Stomach (tissue), 9 donors: ENCODE measurements around the gene ESYT2. TPM values are rescaled to one million over a fixed set of nuclear protein-coding genes. Genes with fewer than 3 reads are reported as not detected.

Experiments used
- DNase-seq, 2 donors: peaks; one replicate each; pipeline versions ENCODE4 v3.0.0 to v3.0.0-alpha.2; 2013 to 2019
- H3K27ac ChIP-seq, 5 donors: fragments of 200-600 bp in 4 of 5; sonication (generic) in 4 of 5; one replicate each; pipeline ENCODE4 v1.5.1; 2013 to 2019; ENCODE audit warnings: mild to moderate bottlenecking in 1 of 5, moderate library complexity in 1 of 5
- H3K27me3 ChIP-seq, 3 donors: fragments of 200-600 bp; sonication (generic); one replicate each; pipeline ENCODE4 v1.5.1; 2017 to 2019; ENCODE audit warnings: mixed run types in 1 of 3
- H3K36me3 ChIP-seq, 4 donors: fragments of 200-600 bp; sonication (generic); 1 replicate in 3 of 4; 2 replicates in 1 of 4; pipeline ENCODE4 v1.5.1; 2016 to 2019
- H3K4me1 ChIP-seq, 4 donors: fragments of 200-600 bp; sonication (generic); one replicate each; pipeline ENCODE4 v1.5.1; 2016 to 2019
- H3K4me3 ChIP-seq, 4 donors: fragments of 200-600 bp; sonication (generic) in 3 of 4; one replicate each; pipeline ENCODE4 v1.5.1; 2016 to 2019; ENCODE audit warnings: mild to moderate bottlenecking in 1 of 4
- H3K9me3 ChIP-seq, 4 donors: fragments of 200-600 bp; sonication (generic); one replicate each; pipeline ENCODE4 v1.5.1; 2016 to 2019
- EP300 ChIP-seq: sonication (generic); formaldehyde crosslinking; IDR thresholded peaks from one replicate; pipeline ENCODE4 v1.6.1; 2017; ENCODE audit warnings: antibody characterized with exemption
- POLR2A ChIP-seq, 4 donors: fragments of 450-650 bp; IDR thresholded peaks; one replicate each; pipeline ENCODE4 v1.6.1; 2016; ENCODE audit warnings: antibody characterized with exemption in 4 of 4, control low read depth in 2 of 4, mild to moderate bottlenecking in 1 of 4, moderate library complexity in 1 of 4
- POLR2AphosphoS5 ChIP-seq, 3 donors: sonication (generic); formaldehyde crosslinking; IDR thresholded peaks; one replicate each; pipeline ENCODE4 v1.6.1; 2016; ENCODE audit warnings: antibody characterized with exemption in 3 of 3
- WGBS, 5 donors: extraction: QIAGEN DNeasy Blood & Tissue Kit in 3 of 5; methylation state at CpG; one replicate each; pipeline versions ENCODE4 v1.1.5 to v1.1.7; 2013 to 2018; 5-methylcytosine and 5-hydroxymethylcytosine counted together
- intact Hi-C: fragments of 100-400 bp; cut with DNase I; formaldehyde crosslinking; loops from one replicate; pipeline ENCODE4 v1.15.1; 2023; ENCODE audit warnings: low total_unique reads
- polyA plus RNA-seq, 3 donors: library from polyadenylated mRNA; stranded (reverse); fragments of 200-250 nt; gene quantifications; one replicate each; pipeline ENCODE4 v1.2.3, GENCODE V29; 2013
- total RNA-seq, 5 donors: library from RNA; depleted of rRNA; stranded (reverse); fragments of >200 nt; gene quantifications; one replicate each; pipeline versions ENCODE4 v1.1.0 to v1.2.3, GENCODE V29; 2014 to 2016
- TF ChIP-seq, protein P1 (sequence below), 7 experiments: fragments of 450-650 bp in 4 of 7; fragments of 200-600 bp in 3 of 7; sonication (generic) in 3 of 7; IDR thresholded peaks; one replicate each; pipeline ENCODE4 v1.5.1; 2016 to 2019; ENCODE audit warnings: antibody characterized with exemption in 7 of 7, control low read depth in 2 of 7, mild to moderate bottlenecking in 1 of 7
- donor health status: healthy with polysubstance abuse.
- donor health status: Bipolar disorder and iron deficiency.
- donor health status: healthy.

The ESYT2 gene
- total and polyA plus RNA-seq, 8 donors = 7.6 to 137 (median 36.9) TPM

DNA sequence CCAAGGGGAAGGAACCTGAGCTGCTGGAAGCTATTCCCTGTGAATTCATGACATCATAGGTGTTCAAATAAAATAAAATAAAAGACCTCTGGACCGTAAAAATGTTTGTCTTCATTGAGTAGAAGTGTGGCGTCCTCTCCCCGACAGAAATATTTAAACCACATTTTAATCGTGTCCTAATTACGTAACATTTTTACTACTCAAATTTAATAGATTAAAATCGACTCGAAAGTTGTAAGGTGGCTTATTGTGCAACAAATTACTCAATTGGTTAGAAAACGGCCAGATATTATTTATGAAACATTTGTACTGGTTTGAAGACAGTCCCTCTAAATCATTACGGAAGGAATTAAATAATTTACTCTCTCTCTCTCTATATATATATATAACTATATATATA lies 109.2 kb downstream of the ESYT2 start:
- Histone ChIP-seq H3K9me3 (no peaks in the 10 kb centered on the region), H3K36me3 (no peaks in the 10 kb centered on the region), H3K27ac (no peak overlapping the region), H3K4me1 (no peaks in the 10 kb centered on the region), H3K4me3 (no peak overlapping the region), H3K27me3 (no peaks in the 10 kb centered on the region)
- no peak for TF ChIP-seq POLR2AphosphoS5 (IDR thresholded peaks at IDR 0.05)
- no peak for TF ChIP-seq EP300
- TF ChIP-seq, protein P1, sequence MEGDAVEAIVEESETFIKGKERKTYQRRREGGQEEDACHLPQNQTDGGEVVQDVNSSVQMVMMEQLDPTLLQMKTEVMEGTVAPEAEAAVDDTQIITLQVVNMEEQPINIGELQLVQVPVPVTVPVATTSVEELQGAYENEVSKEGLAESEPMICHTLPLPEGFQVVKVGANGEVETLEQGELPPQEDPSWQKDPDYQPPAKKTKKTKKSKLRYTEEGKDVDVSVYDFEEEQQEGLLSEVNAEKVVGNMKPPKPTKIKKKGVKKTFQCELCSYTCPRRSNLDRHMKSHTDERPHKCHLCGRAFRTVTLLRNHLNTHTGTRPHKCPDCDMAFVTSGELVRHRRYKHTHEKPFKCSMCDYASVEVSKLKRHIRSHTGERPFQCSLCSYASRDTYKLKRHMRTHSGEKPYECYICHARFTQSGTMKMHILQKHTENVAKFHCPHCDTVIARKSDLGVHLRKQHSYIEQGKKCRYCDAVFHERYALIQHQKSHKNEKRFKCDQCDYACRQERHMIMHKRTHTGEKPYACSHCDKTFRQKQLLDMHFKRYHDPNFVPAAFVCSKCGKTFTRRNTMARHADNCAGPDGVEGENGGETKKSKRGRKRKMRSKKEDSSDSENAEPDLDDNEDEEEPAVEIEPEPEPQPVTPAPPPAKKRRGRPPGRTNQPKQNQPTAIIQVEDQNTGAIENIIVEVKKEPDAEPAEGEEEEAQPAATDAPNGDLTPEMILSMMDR (IDR thresholded peaks at IDR 0.05) = no peak
- TF ChIP-seq POLR2A (IDR thresholded peaks at IDR 0.05) = no peak
- 71 to 84% (median 83%) methylated on average over 9 of the region's 9 CpGs for WGBS, 5 donors
- DNase-seq = no peak
- intact Hi-C loops = no loop called here

DNA sequence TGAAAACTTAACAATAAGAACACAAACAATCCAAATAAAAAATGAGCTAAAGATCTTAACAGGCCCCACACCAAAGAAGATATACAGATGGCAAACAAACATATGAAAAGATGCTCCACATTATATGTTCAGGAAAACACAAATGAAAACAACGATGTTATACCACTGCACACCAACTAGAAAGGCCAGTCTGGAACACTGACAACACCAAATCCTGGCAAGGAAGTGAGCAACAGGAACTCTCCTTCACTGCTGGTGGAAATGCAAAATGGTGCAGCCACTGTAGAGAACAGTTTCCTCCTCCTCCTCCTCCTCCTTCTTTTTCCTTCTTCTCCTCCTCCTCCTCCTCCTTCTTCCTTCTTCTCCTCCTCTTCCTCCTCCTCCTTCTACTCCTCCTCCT lies 112.5 kb downstream of the ESYT2 start:
- Histone ChIP-seq H3K36me3 (no peaks in the 10 kb centered on the region), H3K4me3 (no peak overlapping the region), H3K9me3 (no peaks in the 10 kb centered on the region), H3K27me3 (no peaks in the 10 kb centered on the region), H3K27ac (no peak overlapping the region), H3K4me1 (no peaks in the 10 kb centered on the region)
- DNase-seq = no peak
- WGBS, 5 donors = 82 to 93% (median 86%) methylated on average over 1 of the region's 1 CpG
- no peak for TF ChIP-seq EP300
- TF ChIP-seq POLR2AphosphoS5 (IDR thresholded peaks at IDR 0.05) = no peak
- no peak for TF ChIP-seq POLR2A (IDR thresholded peaks at IDR 0.05)
- TF ChIP-seq, protein P1 (IDR thresholded peaks at IDR 0.05) = no peak
- intact Hi-C loops = no loop called here

DNA sequence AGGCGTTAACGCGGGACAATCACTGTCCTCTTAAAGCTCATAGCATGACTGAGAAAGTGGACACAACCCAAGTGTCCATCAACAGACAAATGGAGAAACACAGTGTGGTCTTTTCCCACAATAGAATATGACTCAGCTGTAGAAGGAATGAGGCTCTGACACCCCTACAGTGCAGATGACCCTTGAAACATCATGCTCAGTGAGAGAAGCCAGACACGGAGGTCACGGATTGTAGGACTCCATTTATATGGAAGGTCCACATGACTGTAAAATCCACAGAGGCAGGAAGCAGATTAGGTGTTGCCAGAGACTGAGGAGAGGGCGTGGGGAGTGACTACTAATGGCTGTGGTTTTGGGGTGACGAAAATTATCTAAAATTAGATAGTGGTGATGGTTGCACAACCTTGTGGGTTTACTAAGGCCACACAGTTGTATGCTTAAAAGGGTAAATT lies 118.6 kb downstream of the ESYT2 start:
- Histone ChIP-seq H3K4me3 (no peak overlapping the region), H3K27me3 (no peaks in the 10 kb centered on the region), H3K27ac (no peak overlapping the region), H3K4me1 (peaks cover 0 to 14% (median 4%) of the 10 kb centered on the region in 4 donors), H3K36me3 (no peaks in the 10 kb centered on the region), H3K9me3 (peaks cover 0 to 9% (median 0%) of the 10 kb centered on the region in 4 donors)
- intact Hi-C loops = no loop called here
- WGBS, 5 donors = 64 to 73% (median 66%) methylated on average over 7 of the region's 7 CpGs
- no peak for TF ChIP-seq POLR2A (IDR thresholded peaks at IDR 0.05)
- no peak for TF ChIP-seq POLR2AphosphoS5 (IDR thresholded peaks at IDR 0.05)
- TF ChIP-seq, protein P1 (IDR thresholded peaks at IDR 0.05) = no peak
- no peak for TF ChIP-seq EP300
- DNase-seq = no peak

DNA sequence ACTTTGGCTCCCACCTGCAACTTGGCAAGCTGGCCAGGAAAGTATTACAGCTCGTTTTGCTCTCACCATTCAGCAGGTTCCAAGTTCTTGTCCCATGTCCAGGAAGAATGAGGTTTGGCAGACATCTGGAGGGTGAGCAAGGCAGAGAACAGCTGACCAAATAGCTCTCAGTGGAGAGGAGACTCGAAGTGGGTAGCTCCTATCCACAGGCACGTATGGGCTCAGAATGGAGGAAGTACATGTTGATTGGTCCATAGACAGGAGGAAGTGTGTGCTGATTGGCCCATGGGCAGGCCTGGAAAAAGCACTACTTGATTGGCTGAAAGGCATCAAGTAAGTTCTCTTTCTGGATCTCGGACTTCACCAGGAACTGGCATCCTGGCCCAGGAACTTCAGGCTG lies 121.7 kb downstream of the ESYT2 start:
- Histone ChIP-seq H3K9me3 (peaks cover 0 to 9% (median 0%) of the 10 kb centered on the region in 4 donors), H3K36me3 (no peaks in the 10 kb centered on the region), H3K27ac (no peak overlapping the region), H3K27me3 (no peaks in the 10 kb centered on the region), H3K4me3 (no peak overlapping the region), H3K4me1 (peaks cover 7 to 37% (median 21%) of the 10 kb centered on the region in 4 donors)
- TF ChIP-seq, protein P1 (IDR thresholded peaks at IDR 0.05) = no peak
- no peak for TF ChIP-seq EP300
- 45 to 88% (median 70%) methylated on average over 3 to 4 of the region's 4 CpGs for WGBS, 5 donors
- DNase-seq = no peak
- intact Hi-C loops = no loop called here
